GM23338 (cell line): ENCODE results near the gene ALDH8A1. TPM values are rescaled to one million over a fixed set of nuclear protein-coding genes. Genes with fewer than 3 reads are reported as not detected.
A peak's percentile ranks its signal among the peaks of the same experiment; 100 is the strongest.

Source experiments
- ATAC-seq: fragments of 200-7000 bp; cut with Tn5 transposase; 3 replicates; pipeline ENCODE4 v1.9.1; 2020
- DNase-seq: peaks from one replicate; pipeline ENCODE4 v3.0.0-alpha.2; 2015; ENCODE audit warnings: low spot score
- H2AFZ ChIP-seq: fragments of 200-600 bp; sonication (generic); 2 replicates; pipeline ENCODE4 v1.8.0; 2016; ENCODE audit warnings: antibody characterized with exemption, mild to moderate bottlenecking, moderate library complexity
- H3F3A ChIP-seq: fragments of 200-600 bp; sonication (generic); replicated peaks from 2 replicates; pipeline ENCODE4 v1.8.0; 2017; ENCODE audit warnings: antibody characterized with exemption, mixed run types, low read depth
- H3K27ac ChIP-seq: fragments of 200-600 bp; sonication (generic); 2 replicates; pipeline ENCODE4 v1.6.1; 2016; ENCODE audit warnings: low read depth
- H3K27me3 ChIP-seq: fragments of 200-600 bp; sonication (generic); 2 replicates; pipeline ENCODE4 v1.8.0; 2016; ENCODE audit warnings: mild to moderate bottlenecking, mixed run types, moderate library complexity; ENCODE audit not compliant: insufficient read depth
- H3K36me3 ChIP-seq: fragments of 200-600 bp; sonication (generic); 2 replicates; pipeline ENCODE4 v1.8.0; 2016; ENCODE audit warnings: mild to moderate bottlenecking; ENCODE audit not compliant: insufficient read depth
- H3K4me1 ChIP-seq: fragments of 200-600 bp; sonication (generic); 2 replicates; pipeline ENCODE4 v1.8.0; 2016; ENCODE audit warnings: mild to moderate bottlenecking, moderate library complexity; ENCODE audit not compliant: insufficient read depth
- H3K4me2 ChIP-seq: fragments of 200-600 bp; sonication (generic); 2 replicates; pipeline ENCODE4 v1.7.1; 2017; ENCODE audit warnings: mixed run types
- H3K4me3 ChIP-seq: fragments of 200-600 bp; sonication (generic); 2 replicates; pipeline ENCODE4 v1.6.1; 2016; ENCODE audit warnings: mixed run types
- H3K79me2 ChIP-seq: fragments of 200-600 bp; sonication (generic); replicated peaks from 2 replicates; pipeline ENCODE4 v1.8.0; 2017; ENCODE audit warnings: mild to moderate bottlenecking; ENCODE audit not compliant: insufficient read depth
- H3K9me2 ChIP-seq: fragments of 200-600 bp; sonication (generic); 2 replicates; pipeline ENCODE4 v1.8.0; 2017; ENCODE audit not compliant: insufficient read depth
- H4K20me1 ChIP-seq: fragments of 200-600 bp; sonication (generic); replicated peaks from 2 replicates; pipeline ENCODE4 v1.8.0; 2017; ENCODE audit warnings: mild to moderate bottlenecking; ENCODE audit not compliant: insufficient read depth
- H3K27ac Mint-ChIP-seq: 2 replicates; pipeline ENCODE4 v1.8.0; 2020; ENCODE audit warnings: inconsistent platforms, mild to moderate bottlenecking, moderate library complexity, mixed read lengths
- H3K27me3 Mint-ChIP-seq: 3 replicates; pipeline ENCODE4 v1.8.0; 2022; ENCODE audit warnings: low read depth, mild to moderate bottlenecking, moderate library complexity, mixed read lengths, inconsistent platforms; ENCODE audit not compliant: insufficient read depth, poor library complexity
- H3K36me3 Mint-ChIP-seq: 3 replicates; pipeline ENCODE4 v1.8.0; 2021; ENCODE audit warnings: low read depth, mild to moderate bottlenecking, inconsistent platforms, moderate library complexity, mixed read lengths
- H3K4me1 Mint-ChIP-seq: 3 replicates; pipeline ENCODE4 v1.8.0; 2020; ENCODE audit warnings: mild to moderate bottlenecking, inconsistent platforms, mixed read lengths
- H3K4me3 Mint-ChIP-seq: 3 replicates; pipeline ENCODE4 v1.8.0; 2021; ENCODE audit warnings: moderate library complexity, mild to moderate bottlenecking, inconsistent platforms, mixed read lengths
- H3K9me3 Mint-ChIP-seq: 3 replicates; pipeline ENCODE4 v1.8.0; 2020; ENCODE audit warnings: moderate library complexity, mild to moderate bottlenecking, inconsistent platforms, mixed read lengths
- CREB1 ChIP-seq: fragments of 250-450 bp; sonication (Bioruptor Pico); IDR thresholded peaks from 2 replicates; pipeline ENCODE4 v1.5.0; 2020; ENCODE audit warnings: low read depth, mild to moderate bottlenecking, moderate library complexity
- EZH2 ChIP-seq: fragments of 200-600 bp; sonication (generic); IDR thresholded peaks from one replicate; pipeline ENCODE4 v1.8.0; 2017; ENCODE audit warnings: antibody characterized with exemption, mild to moderate bottlenecking, low read depth; ENCODE audit not compliant: unreplicated experiment
- EZH2phosphoT487 ChIP-seq: fragments of 200-600 bp; sonication (generic); IDR thresholded peaks from one replicate; pipeline ENCODE4 v1.8.1; 2018; ENCODE audit warnings: antibody characterized with exemption; ENCODE audit not compliant: unreplicated experiment
- JUNB ChIP-seq: IDR thresholded peaks from one replicate; pipeline ENCODE4 v1.6.1; 2016; ENCODE audit warnings: antibody characterized with exemption; ENCODE audit not compliant: unreplicated experiment
- NANOG ChIP-seq: IDR thresholded peaks from 2 replicates; pipeline ENCODE4 v1.6.1; 2016; ENCODE audit warnings: antibody characterized with exemption, borderline replicate concordance
- POLR2AphosphoS5 ChIP-seq: IDR thresholded peaks from 2 replicates; pipeline ENCODE4 v1.6.1; 2016; ENCODE audit warnings: antibody characterized with exemption, low read depth
- ZNF114 ChIP-seq: fragments of 250-450 bp; sonication (Bioruptor Pico); IDR thresholded peaks from 2 replicates; pipeline ENCODE4 v1.5.0; 2020; ENCODE audit warnings: mild to moderate bottlenecking, moderate library complexity
- ZNF331 ChIP-seq: fragments of 250-450 bp; sonication (Bioruptor Pico); IDR thresholded peaks from 2 replicates; pipeline ENCODE4 v1.5.0; 2020; ENCODE audit warnings: low read depth, mild to moderate bottlenecking, moderate library complexity
- polyA plus RNA-seq: library from polyadenylated mRNA; unstranded; fragments of >200 nt; fragmentation: Nextera tagmentation; extraction: Ambion mirVana; gene quantifications from 2 replicates; pipeline ENCODE4 v1.2.1, GENCODE V29; 2016
- total RNA-seq: library from RNA; depleted of rRNA; stranded (reverse); fragments of >200 nt; shearing (Covaris generic); gene quantifications from 2 replicates; pipeline ENCODE4 v1.2.3, GENCODE V29; 2014
- TF ChIP-seq, protein P1 (sequence below), 2 experiments: fragments of 200-600 bp in 1 of 2; sonication (generic) in 1 of 2; conservative IDR thresholded peaks; 2 replicates each; pipeline versions ENCODE4 v1.5.1 to v1.6.1; 2016 to 2017; ENCODE audit warnings: antibody characterized with exemption in 2 of 2, low read depth in 2 of 2, mild to moderate bottlenecking in 2 of 2, moderate library complexity in 1 of 2
- TF ChIP-seq, protein P2 (sequence below): IDR thresholded peaks from one replicate; pipeline ENCODE4 v1.6.1; 2018; ENCODE audit warnings: antibody characterized with exemption; ENCODE audit not compliant: unreplicated experiment
- TF ChIP-seq, protein P3 (sequence below): fragments of 250-450 bp; sonication (Bioruptor Pico); IDR thresholded peaks from 2 replicates; pipeline ENCODE4 v1.5.0; 2020; ENCODE audit warnings: mild to moderate bottlenecking, moderate library complexity

The ALDH8A1 gene
- total and polyA plus RNA-seq, 2 experiments from 2014 or later: not detected

DNA sequence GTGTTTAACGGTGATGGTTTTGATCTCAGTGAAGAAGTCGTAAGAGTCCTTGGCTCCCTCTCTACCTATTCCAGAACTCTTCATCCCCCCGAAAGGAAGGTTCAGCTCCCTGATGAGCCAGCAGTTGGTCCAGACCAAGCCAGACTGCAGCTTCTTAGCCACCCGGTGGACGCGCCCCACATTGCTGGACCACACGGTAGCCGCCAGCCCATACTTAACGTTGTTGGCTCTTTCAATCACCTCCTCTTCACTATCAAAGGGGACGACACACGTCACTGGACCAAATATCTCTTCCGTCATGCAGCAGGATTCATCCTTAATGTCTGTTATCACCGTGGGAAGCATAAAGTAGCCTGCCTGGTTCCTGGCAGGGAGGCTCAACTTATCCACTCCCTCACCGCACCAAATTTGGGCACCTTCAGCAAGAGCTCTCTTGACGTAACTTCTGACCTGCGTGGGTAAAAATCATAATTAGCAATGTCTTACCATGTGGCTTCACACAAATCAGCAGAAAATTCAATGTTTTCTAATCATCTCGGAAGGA is 31.4 kb downstream of the ALDH8A1 start:
- H3K79me2 ChIP-seq: no peaks in the 10 kb centered on the region
- no peaks in the 10 kb centered on the region for H3F3A ChIP-seq
- ATAC-seq: peak; percentile 69
- H2AFZ ChIP-seq: no peak overlapping the region
- Mint-ChIP-seq H3K27me3 (peaks cover 4% of the 10 kb centered on the region), H3K4me1 (peaks cover 3% of the 10 kb centered on the region), H3K36me3 (no peaks in the 10 kb centered on the region), H3K27ac (no peak overlapping the region), H3K9me3 (no peaks in the 10 kb centered on the region), H3K4me3 (no peak overlapping the region)
- no peaks in the 10 kb centered on the region for H3K36me3 ChIP-seq
- no peaks in the 10 kb centered on the region for H3K27me3 ChIP-seq
- H3K4me1 ChIP-seq: no peaks in the 10 kb centered on the region
- no peaks in the 10 kb centered on the region; the same call in 1 of the 2 replicates for H3K9me2 ChIP-seq
- H3K4me2 ChIP-seq: no peak overlapping the region
- H4K20me1 ChIP-seq: no peaks in the 10 kb centered on the region
- DNase-seq: peak; percentile 46
- H3K27ac ChIP-seq: no peak overlapping the region
- no peak overlapping the region for H3K4me3 ChIP-seq
- TF ChIP-seq, protein P1, sequence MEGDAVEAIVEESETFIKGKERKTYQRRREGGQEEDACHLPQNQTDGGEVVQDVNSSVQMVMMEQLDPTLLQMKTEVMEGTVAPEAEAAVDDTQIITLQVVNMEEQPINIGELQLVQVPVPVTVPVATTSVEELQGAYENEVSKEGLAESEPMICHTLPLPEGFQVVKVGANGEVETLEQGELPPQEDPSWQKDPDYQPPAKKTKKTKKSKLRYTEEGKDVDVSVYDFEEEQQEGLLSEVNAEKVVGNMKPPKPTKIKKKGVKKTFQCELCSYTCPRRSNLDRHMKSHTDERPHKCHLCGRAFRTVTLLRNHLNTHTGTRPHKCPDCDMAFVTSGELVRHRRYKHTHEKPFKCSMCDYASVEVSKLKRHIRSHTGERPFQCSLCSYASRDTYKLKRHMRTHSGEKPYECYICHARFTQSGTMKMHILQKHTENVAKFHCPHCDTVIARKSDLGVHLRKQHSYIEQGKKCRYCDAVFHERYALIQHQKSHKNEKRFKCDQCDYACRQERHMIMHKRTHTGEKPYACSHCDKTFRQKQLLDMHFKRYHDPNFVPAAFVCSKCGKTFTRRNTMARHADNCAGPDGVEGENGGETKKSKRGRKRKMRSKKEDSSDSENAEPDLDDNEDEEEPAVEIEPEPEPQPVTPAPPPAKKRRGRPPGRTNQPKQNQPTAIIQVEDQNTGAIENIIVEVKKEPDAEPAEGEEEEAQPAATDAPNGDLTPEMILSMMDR (conservative IDR thresholded peaks at IDR 0.05; ENCODE audit: low read depth in 2 of 2): peak; percentile 30 to 34; a peak in 3 of 4 replicates
- TF ChIP-seq POLR2AphosphoS5: no peak

DNA sequence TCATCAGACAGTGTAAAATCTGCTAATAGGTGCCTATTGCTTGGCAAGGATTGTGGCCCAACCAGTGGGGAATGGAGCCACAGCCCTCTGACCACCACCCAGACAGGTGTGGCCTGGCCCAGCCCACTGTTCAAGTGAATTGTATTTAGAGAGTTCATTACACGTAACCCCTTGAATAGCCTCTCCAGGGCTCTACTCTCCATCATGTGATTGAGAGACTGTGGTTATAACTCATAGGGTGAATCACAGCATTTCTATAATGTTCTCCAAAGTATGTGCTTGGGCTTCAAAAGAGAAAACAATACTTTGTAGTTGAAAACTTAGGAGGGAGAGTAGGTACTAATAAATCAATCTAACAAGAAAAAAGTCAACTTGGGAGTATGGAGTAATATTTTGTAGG is 38.4 kb downstream of the ALDH8A1 start:
- no peaks in the 10 kb centered on the region for H3K9me3 Mint-ChIP-seq
- H3K4me3 ChIP-seq: no peak overlapping the region
- H3K27ac ChIP-seq: no peak overlapping the region
- DNase-seq (no peak), ATAC-seq (no peak)
- no peaks in the 10 kb centered on the region for H3F3A ChIP-seq
- no peak overlapping the region for H2AFZ ChIP-seq
- no peaks in the 10 kb centered on the region for H3K4me1 ChIP-seq
- H3K36me3 Mint-ChIP-seq: no peaks in the 10 kb centered on the region
- no peaks in the 10 kb centered on the region; the same call in 2 of the 3 replicates for H3K4me1 Mint-ChIP-seq
- no peak overlapping the region for H3K27ac Mint-ChIP-seq
- no peak overlapping the region for H3K4me2 ChIP-seq
- no peaks in the 10 kb centered on the region for H3K79me2 ChIP-seq
- no peak overlapping the region for H3K4me3 Mint-ChIP-seq
- H3K9me2 ChIP-seq: no peaks in the 10 kb centered on the region
- H3K36me3 ChIP-seq: no peaks in the 10 kb centered on the region
- no peaks in the 10 kb centered on the region for H4K20me1 ChIP-seq
- H3K27me3 Mint-ChIP-seq: peaks cover 10% of the 10 kb centered on the region
- no peaks in the 10 kb centered on the region for H3K27me3 ChIP-seq
- no peak for TF ChIP-seq EZH2
- no peak for TF ChIP-seq JUNB
- no peak for TF ChIP-seq NANOG
- TF ChIP-seq EZH2phosphoT487: no peak
- TF ChIP-seq, protein P2, sequence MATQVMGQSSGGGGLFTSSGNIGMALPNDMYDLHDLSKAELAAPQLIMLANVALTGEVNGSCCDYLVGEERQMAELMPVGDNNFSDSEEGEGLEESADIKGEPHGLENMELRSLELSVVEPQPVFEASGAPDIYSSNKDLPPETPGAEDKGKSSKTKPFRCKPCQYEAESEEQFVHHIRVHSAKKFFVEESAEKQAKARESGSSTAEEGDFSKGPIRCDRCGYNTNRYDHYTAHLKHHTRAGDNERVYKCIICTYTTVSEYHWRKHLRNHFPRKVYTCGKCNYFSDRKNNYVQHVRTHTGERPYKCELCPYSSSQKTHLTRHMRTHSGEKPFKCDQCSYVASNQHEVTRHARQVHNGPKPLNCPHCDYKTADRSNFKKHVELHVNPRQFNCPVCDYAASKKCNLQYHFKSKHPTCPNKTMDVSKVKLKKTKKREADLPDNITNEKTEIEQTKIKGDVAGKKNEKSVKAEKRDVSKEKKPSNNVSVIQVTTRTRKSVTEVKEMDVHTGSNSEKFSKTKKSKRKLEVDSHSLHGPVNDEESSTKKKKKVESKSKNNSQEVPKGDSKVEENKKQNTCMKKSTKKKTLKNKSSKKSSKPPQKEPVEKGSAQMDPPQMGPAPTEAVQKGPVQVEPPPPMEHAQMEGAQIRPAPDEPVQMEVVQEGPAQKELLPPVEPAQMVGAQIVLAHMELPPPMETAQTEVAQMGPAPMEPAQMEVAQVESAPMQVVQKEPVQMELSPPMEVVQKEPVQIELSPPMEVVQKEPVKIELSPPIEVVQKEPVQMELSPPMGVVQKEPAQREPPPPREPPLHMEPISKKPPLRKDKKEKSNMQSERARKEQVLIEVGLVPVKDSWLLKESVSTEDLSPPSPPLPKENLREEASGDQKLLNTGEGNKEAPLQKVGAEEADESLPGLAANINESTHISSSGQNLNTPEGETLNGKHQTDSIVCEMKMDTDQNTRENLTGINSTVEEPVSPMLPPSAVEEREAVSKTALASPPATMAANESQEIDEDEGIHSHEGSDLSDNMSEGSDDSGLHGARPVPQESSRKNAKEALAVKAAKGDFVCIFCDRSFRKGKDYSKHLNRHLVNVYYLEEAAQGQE: no peak
- TF ChIP-seq, protein P3, sequence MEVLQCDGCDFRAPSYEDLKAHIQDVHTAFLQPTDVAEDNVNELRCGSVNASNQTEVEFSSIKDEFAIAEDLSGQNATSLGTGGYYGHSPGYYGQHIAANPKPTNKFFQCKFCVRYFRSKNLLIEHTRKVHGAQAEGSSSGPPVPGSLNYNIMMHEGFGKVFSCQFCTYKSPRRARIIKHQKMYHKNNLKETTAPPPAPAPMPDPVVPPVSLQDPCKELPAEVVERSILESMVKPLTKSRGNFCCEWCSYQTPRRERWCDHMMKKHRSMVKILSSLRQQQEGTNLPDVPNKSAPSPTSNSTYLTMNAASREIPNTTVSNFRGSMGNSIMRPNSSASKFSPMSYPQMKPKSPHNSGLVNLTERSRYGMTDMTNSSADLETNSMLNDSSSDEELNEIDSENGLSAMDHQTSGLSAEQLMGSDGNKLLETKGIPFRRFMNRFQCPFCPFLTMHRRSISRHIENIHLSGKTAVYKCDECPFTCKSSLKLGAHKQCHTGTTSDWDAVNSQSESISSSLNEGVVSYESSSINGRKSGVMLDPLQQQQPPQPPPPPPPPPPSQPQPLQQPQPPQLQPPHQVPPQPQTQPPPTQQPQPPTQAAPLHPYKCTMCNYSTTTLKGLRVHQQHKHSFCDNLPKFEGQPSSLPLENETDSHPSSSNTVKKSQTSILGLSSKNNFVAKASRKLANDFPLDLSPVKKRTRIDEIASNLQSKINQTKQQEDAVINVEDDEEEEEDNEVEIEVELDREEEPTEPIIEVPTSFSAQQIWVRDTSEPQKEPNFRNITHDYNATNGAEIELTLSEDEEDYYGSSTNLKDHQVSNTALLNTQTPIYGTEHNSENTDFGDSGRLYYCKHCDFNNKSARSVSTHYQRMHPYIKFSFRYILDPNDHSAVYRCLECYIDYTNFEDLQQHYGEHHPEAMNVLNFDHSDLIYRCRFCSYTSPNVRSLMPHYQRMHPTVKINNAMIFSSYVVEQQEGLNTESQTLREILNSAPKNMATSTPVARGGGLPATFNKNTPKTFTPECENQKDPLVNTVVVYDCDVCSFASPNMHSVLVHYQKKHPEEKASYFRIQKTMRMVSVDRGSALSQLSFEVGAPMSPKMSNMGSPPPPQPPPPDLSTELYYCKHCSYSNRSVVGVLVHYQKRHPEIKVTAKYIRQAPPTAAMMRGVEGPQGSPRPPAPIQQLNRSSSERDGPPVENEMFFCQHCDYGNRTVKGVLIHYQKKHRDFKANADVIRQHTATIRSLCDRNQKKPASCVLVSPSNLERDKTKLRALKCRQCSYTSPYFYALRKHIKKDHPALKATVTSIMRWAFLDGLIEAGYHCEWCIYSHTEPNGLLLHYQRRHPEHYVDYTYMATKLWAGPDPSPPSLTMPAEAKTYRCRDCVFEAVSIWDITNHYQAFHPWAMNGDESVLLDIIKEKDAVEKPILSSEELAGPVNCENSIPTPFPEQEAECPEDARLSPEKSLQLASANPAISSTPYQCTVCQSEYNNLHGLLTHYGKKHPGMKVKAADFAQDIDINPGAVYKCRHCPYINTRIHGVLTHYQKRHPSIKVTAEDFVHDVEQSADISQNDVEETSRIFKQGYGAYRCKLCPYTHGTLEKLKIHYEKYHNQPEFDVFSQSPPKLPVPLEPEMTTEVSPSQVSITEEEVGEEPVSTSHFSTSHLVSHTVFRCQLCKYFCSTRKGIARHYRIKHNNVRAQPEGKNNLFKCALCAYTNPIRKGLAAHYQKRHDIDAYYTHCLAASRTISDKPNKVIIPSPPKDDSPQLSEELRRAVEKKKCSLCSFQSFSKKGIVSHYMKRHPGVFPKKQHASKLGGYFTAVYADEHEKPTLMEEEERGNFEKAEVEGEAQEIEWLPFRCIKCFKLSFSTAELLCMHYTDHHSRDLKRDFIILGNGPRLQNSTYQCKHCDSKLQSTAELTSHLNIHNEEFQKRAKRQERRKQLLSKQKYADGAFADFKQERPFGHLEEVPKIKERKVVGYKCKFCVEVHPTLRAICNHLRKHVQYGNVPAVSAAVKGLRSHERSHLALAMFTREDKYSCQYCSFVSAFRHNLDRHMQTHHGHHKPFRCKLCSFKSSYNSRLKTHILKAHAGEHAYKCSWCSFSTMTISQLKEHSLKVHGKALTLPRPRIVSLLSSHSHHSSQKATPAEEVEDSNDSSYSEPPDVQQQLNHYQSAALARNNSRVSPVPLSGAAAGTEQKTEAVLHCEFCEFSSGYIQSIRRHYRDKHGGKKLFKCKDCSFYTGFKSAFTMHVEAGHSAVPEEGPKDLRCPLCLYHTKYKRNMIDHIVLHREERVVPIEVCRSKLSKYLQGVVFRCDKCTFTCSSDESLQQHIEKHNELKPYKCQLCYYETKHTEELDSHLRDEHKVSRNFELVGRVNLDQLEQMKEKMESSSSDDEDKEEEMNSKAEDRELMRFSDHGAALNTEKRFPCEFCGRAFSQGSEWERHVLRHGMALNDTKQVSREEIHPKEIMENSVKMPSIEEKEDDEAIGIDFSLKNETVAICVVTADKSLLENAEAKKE (CRISPR knock-in tag): no peak
- TF ChIP-seq ZNF331 (CRISPR knock-in tag): no peak
- TF ChIP-seq CREB1 (CRISPR knock-in tag): no peak
- no peak for TF ChIP-seq ZNF114 (CRISPR knock-in tag)
